Measurements from ENCODE around the gene GCG. TPM values are rescaled to one million over a fixed set of nuclear protein-coding genes. Genes with fewer than 3 reads are reported as not detected.

Gene GCG
- polyA plus RNA-seq, 1 donor from 2014 or later: not detected

GRCh38 chr2:162113776-162114168, 38.3 kb downstream of the GCG start:
- H3K27ac ChIP-seq (ENCODE audit: low read length): no peak overlapping the region
- H3K9me2 ChIP-seq (ENCODE audit: insufficient read depth, low read length): no peaks in the 10 kb centered on the region
- H3K79me2 ChIP-seq (replicated peaks; ENCODE audit: insufficient read depth, low read length): no peaks in the 10 kb centered on the region
- no peaks in the 10 kb centered on the region for H3K36me3 ChIP-seq (ENCODE audit: insufficient read depth, low read length)
- no peak overlapping the region for H2AFZ ChIP-seq (ENCODE audit: low read depth, low read length)
- no peaks in the 10 kb centered on the region for H3K27me3 ChIP-seq (ENCODE audit: insufficient read depth, low read depth, low read length)
- H3K9me3 ChIP-seq (ENCODE audit: low read length): no peaks in the 10 kb centered on the region
- no peak overlapping the region for H3K4me3 ChIP-seq (ENCODE audit: low read length)
- no peaks in the 10 kb centered on the region for H3F3A ChIP-seq (ENCODE audit: insufficient read depth, low read length, poor library complexity, severe bottlenecking)
- no peaks in the 10 kb centered on the region for H4K20me1 ChIP-seq (ENCODE audit: insufficient read depth)
- no peak overlapping the region for H3K4me2 ChIP-seq (ENCODE audit: low read length)
- TF ChIP-seq SMC3 (conservative IDR thresholded peaks at IDR 0.05; ENCODE audit: poor library complexity) (no peak), EP300 (conservative IDR thresholded peaks at IDR 0.05; ENCODE audit: poor library complexity, severe bottlenecking) (no peak), TAF1 (IDR thresholded peaks at IDR 0.05; ENCODE audit: low read depth) (no peak), POLR2AphosphoS5 (IDR thresholded peaks at IDR 0.05) (no peak), RAD21 (conservative IDR thresholded peaks at IDR 0.05) (no peak), CTCF (IDR thresholded peaks at IDR 0.05; ENCODE audit: poor library complexity, severe bottlenecking) (no peak), MXI1 (conservative IDR thresholded peaks at IDR 0.05; ENCODE audit: poor library complexity, severe bottlenecking) (no peak), REST (IDR thresholded peaks at IDR 0.05; ENCODE audit: borderline replicate concordance) (no peak), EZH2 (IDR thresholded peaks at IDR 0.05; ENCODE audit: borderline replicate concordance, insufficient read depth, low read length, poor library complexity, severe bottlenecking) (no peak)
- H3K9ac ChIP-seq (ENCODE audit: low read length): no peak overlapping the region

- Histone ChIP-seq H3K4me3 (ENCODE audit: low read length) (no peak overlapping the region), H3K4me2 (ENCODE audit: low read length) (no peak overlapping the region), H4K20me1 (ENCODE audit: insufficient read depth) (no peaks in the 10 kb centered on the region), H3F3A (ENCODE audit: insufficient read depth, low read length, poor library complexity, severe bottlenecking) (no peaks in the 10 kb centered on the region), H3K9me3 (ENCODE audit: low read length) (no peaks in the 10 kb centered on the region), H3K9ac (ENCODE audit: low read length) (no peak overlapping the region), H3K9me2 (ENCODE audit: insufficient read depth, low read length) (no peaks in the 10 kb centered on the region), H3K79me2 (replicated peaks; ENCODE audit: insufficient read depth, low read length) (no peaks in the 10 kb centered on the region), H3K27ac (ENCODE audit: low read length) (no peak overlapping the region), H3K27me3 (ENCODE audit: insufficient read depth, low read depth, low read length) (no peaks in the 10 kb centered on the region), H2AFZ (ENCODE audit: low read depth, low read length) (no peak overlapping the region), H3K36me3 (ENCODE audit: insufficient read depth, low read length) (no peaks in the 10 kb centered on the region)
- TF ChIP-seq CTCF (IDR thresholded peaks at IDR 0.05; ENCODE audit: poor library complexity, severe bottlenecking) (no peak), EP300 (conservative IDR thresholded peaks at IDR 0.05; ENCODE audit: poor library complexity, severe bottlenecking) (no peak)
These were observed 38.8 kb downstream of the GCG start for GRCh38 chr2:162113088-162113775.

Measured in neural cell (in vitro differentiated cells).